Ishikawa (cell line): ENCODE measurements around the gene XXYLT1.

Experiments
- CEBPB ChIP-seq: IDR thresholded peaks from 2 replicates; pipeline ENCODE4 v1.6.1; 2012
- CREB1 ChIP-seq: IDR thresholded peaks from 2 replicates; pipeline ENCODE4 v1.6.1; 2012; ENCODE audit warnings: low read depth
- EGR1 ChIP-seq: IDR thresholded peaks from 2 replicates; pipeline ENCODE4 v1.6.1; 2012
- EP300 ChIP-seq: IDR thresholded peaks from 2 replicates; pipeline ENCODE4 v1.6.1; 2012; ENCODE audit warnings: borderline replicate concordance
- FOXM1 ChIP-seq: IDR thresholded peaks from 2 replicates; pipeline ENCODE4 v1.6.1; 2012; ENCODE audit warnings: low read depth, borderline replicate concordance
- MAX ChIP-seq: IDR thresholded peaks from 2 replicates; pipeline ENCODE4 v1.6.1; 2012
- NFIC ChIP-seq: IDR thresholded peaks from 2 replicates; pipeline ENCODE4 v1.6.1; 2012
- RAD21 ChIP-seq: IDR thresholded peaks from 2 replicates; pipeline ENCODE4 v1.6.1; 2012; ENCODE audit warnings: low read depth
- REST ChIP-seq: IDR thresholded peaks from 2 replicates; pipeline ENCODE4 v1.6.1; 2012; ENCODE audit warnings: low read depth, mild to moderate bottlenecking
- TAF1 ChIP-seq: IDR thresholded peaks from 2 replicates; pipeline ENCODE4 v1.6.1; 2012; ENCODE audit warnings: low read depth, mild to moderate bottlenecking
- TCF12 ChIP-seq: IDR thresholded peaks from 2 replicates; pipeline ENCODE4 v1.6.1; 2012; ENCODE audit warnings: low read depth
- TEAD4 ChIP-seq: IDR thresholded peaks from 2 replicates; pipeline ENCODE4 v1.6.1; 2012
- USF1 ChIP-seq: IDR thresholded peaks from 2 replicates; pipeline ENCODE4 v1.6.1; 2012
- YY1 ChIP-seq: IDR thresholded peaks from 2 replicates; pipeline ENCODE4 v1.6.1; 2012; ENCODE audit warnings: low read depth

- TF ChIP-seq CEBPB (no peak), MAX (peak; percentile 85), TAF1 (no peak), RAD21 (peak; percentile 35), TCF12 (peak; percentile 99), REST (no peak), CREB1 (no peak), YY1 (peak; percentile 48; the same call in 1 of the 2 replicates), EGR1 (peak; percentile 77), USF1 (0 out of 2 replicates have a peak, but pooled peaks have one; percentile 24), NFIC (peak; percentile 91), FOXM1 (peak; percentile 87), EP300 (peak; percentile 97), TEAD4 (peak; percentile 90)
Measured at GRCh38 chr3:195094191-195094921, 176.6 kb downstream of the XXYLT1 start.
